OCI-LY7 (cell line): ENCODE measurements around the gene AGTRAP. TPM values are rescaled to one million over a fixed set of nuclear protein-coding genes. Genes with fewer than 3 reads are reported as not detected.

Source experiments
- BruUV-seq: library from RNA; stranded (reverse); fragments of 400-500 nt; replicated peaks from 2 replicates; lab custom pipeline; 2021; lab: Mats Ljungman, UMichigan
- CTCF ChIA-PET: fragments of 300-600 bp; sonication (Branson Sonifier 250); formaldehyde crosslinking; loops from one replicate; lab custom pipeline; 2022; ENCODE audit warnings: antibody characterized with exemption; ENCODE audit not compliant: unreplicated experiment; lab: Charles Lee
- POLR2A ChIA-PET: fragments of 300-600 bp; sonication (Branson Sonifier 250); formaldehyde crosslinking; loops from one replicate; lab custom pipeline; 2022; ENCODE audit warnings: antibody characterized with exemption; lab: Charles Lee
- DNase-seq: peaks from one replicate; pipeline ENCODE4 v3.0.0-alpha.2; 2015; ENCODE audit warnings: low spot score
- H2AFZ ChIP-seq: fragments of 200-600 bp; sonication (generic), shearing (Covaris generic); 2 replicates; pipeline ENCODE4 v1.6.1; 2014; ENCODE audit warnings: mild to moderate bottlenecking, antibody characterized with exemption, low read length, moderate library complexity
- H3K27ac ChIP-seq: fragments of 200-600 bp; sonication (generic); 2 replicates; pipeline ENCODE4 v1.5.1; 2014; ENCODE audit warnings: mixed run types, low read depth, mild to moderate bottlenecking, moderate library complexity, low read length, inconsistent platforms; ENCODE audit not compliant: poor library complexity, severe bottlenecking
- H3K36me3 ChIP-seq: fragments of 200-600 bp; sonication (generic); 2 replicates; pipeline ENCODE4 v1.6.1; 2014; ENCODE audit warnings: mild to moderate bottlenecking, antibody characterized with exemption, low read length, moderate library complexity, mixed read lengths; ENCODE audit not compliant: insufficient read depth
- H3K4me1 ChIP-seq: fragments of 200-600 bp; sonication (generic); 2 replicates; pipeline ENCODE4 v1.5.1; 2014; ENCODE audit warnings: mild to moderate bottlenecking, low read length; ENCODE audit not compliant: insufficient read depth, poor library complexity, severe bottlenecking
- H3K4me2 ChIP-seq: fragments of 200-600 bp; sonication (generic); 2 replicates; pipeline ENCODE4 v1.6.1; 2014; ENCODE audit warnings: mild to moderate bottlenecking, low read length
- H3K4me3 ChIP-seq: fragments of 200-600 bp; sonication (generic); 2 replicates; pipeline ENCODE4 v1.5.1; 2014; ENCODE audit warnings: mild to moderate bottlenecking, low read depth, low read length; ENCODE audit not compliant: poor library complexity, severe bottlenecking
- H3K79me2 ChIP-seq: fragments of 200-600 bp; sonication (generic); 2 replicates; pipeline ENCODE4 v1.6.1; 2016; ENCODE audit warnings: low read depth, mild to moderate bottlenecking, low read length, moderate library complexity, mixed read lengths; ENCODE audit not compliant: insufficient read depth
- H3K9me2 ChIP-seq: fragments of 200-600 bp; sonication (generic); 2 replicates; pipeline ENCODE4 v1.6.1; 2016; ENCODE audit warnings: mild to moderate bottlenecking, low read length, mixed read lengths; ENCODE audit not compliant: insufficient read depth
- H3K9me3 ChIP-seq: fragments of 200-600 bp; sonication (generic); 2 replicates; pipeline ENCODE4 v1.6.1; 2014; ENCODE audit warnings: mild to moderate bottlenecking, mixed run types, low read length, mixed read lengths
- H4K20me1 ChIP-seq: fragments of 200-600 bp; sonication (generic); 2 replicates; pipeline ENCODE4 v1.6.1; 2014; ENCODE audit warnings: mild to moderate bottlenecking, antibody characterized with exemption, low read length, moderate library complexity, mixed read lengths; ENCODE audit not compliant: insufficient read depth
- EZH2phosphoT487 ChIP-seq: fragments of 200-600 bp; sonication (generic); IDR thresholded peaks from 2 replicates; pipeline ENCODE4 v1.6.1; 2018; ENCODE audit warnings: low read depth, borderline replicate concordance, mild to moderate bottlenecking, mixed run types, antibody characterized with exemption, low read length, moderate library complexity, mixed read lengths
- intact Hi-C: fragments of 100-400 bp; cut with micrococcal nuclease; formaldehyde crosslinking; loops from one replicate; pipeline ENCODE4 v1.10.0; 2022; ENCODE audit not compliant: unreplicated experiment
- total RNA-seq, 2 experiments: library from RNA; depleted of rRNA in 1 of 2; stranded (reverse); fragments of >200 nt in 1 of 2; shearing (Covaris generic) in 1 of 2; gene quantifications; 2 replicates each; pipeline ENCODE4 v1.2.3, GENCODE V29; 2014 to 2022
- TF ChIP-seq, protein P1 (sequence below): fragments of 200-600 bp; sonication (generic); conservative IDR thresholded peaks from 2 replicates; pipeline ENCODE4 v1.5.1; 2014; ENCODE audit warnings: mild to moderate bottlenecking, antibody characterized with exemption, low read length, moderate library complexity, mixed read lengths

Gene AGTRAP
- total RNA-seq, 2 experiments from 2014 or later = 36.1 to 40.0 TPM

DNA sequence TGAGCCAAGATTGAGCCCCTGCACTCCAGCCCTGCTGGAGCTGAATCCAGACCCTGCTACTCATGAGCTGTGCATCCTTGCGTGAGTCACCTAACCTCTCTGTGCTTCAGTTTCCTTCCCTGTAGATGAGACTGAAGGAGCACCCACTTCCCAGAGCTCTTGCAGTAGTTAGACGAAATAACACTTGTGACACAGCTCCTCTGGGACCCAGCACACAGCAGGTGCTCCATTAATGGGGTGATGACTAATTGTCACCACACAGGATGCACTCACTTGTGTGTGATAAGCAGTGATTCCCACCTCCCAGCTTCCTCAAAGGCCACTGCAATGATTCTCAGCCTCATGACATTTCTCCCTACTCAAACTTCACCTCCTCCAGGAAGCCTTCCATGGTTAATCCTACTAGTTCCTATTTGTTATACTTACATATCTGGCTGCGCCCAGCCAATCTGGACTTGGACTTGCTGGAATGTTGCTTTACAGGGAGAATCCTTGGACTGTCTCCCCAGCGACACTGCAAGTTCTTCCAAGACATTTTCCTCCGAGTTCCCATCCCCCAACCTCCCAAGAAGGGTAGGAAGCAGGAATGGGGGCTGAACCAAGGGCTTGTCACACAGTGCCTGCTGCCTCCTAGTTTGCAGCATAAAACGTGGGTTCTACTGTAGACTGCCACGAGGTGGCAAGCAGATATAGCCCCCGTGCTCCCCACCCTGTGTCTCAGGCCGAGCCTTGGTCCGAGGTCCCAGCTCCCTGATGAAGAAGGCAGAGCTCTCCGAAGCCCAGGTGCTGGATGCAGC lies 27.2 kb upstream of the AGTRAP start:
- Histone ChIP-seq H4K20me1 (no peaks in the 10 kb centered on the region), H3K4me2 (no peak overlapping the region), H3K27ac (no peak overlapping the region), H3K4me3 (no peak overlapping the region), H3K79me2 (no peaks in the 10 kb centered on the region), H3K4me1 (no peaks in the 10 kb centered on the region), H3K9me2 (no peaks in the 10 kb centered on the region), H3K36me3 (no peaks in the 10 kb centered on the region), H3K9me3 (no peaks in the 10 kb centered on the region), H2AFZ (no peak overlapping the region)
- CTCF ChIA-PET = no interaction called here
- intact Hi-C loops = no loop called here
- POLR2A ChIA-PET = no interaction called here
- no peak for DNase-seq
- BruUV-seq = no TSS peak
- TF ChIP-seq EZH2phosphoT487 = no peak
- TF ChIP-seq, protein P1, sequence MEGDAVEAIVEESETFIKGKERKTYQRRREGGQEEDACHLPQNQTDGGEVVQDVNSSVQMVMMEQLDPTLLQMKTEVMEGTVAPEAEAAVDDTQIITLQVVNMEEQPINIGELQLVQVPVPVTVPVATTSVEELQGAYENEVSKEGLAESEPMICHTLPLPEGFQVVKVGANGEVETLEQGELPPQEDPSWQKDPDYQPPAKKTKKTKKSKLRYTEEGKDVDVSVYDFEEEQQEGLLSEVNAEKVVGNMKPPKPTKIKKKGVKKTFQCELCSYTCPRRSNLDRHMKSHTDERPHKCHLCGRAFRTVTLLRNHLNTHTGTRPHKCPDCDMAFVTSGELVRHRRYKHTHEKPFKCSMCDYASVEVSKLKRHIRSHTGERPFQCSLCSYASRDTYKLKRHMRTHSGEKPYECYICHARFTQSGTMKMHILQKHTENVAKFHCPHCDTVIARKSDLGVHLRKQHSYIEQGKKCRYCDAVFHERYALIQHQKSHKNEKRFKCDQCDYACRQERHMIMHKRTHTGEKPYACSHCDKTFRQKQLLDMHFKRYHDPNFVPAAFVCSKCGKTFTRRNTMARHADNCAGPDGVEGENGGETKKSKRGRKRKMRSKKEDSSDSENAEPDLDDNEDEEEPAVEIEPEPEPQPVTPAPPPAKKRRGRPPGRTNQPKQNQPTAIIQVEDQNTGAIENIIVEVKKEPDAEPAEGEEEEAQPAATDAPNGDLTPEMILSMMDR = no peak

DNA sequence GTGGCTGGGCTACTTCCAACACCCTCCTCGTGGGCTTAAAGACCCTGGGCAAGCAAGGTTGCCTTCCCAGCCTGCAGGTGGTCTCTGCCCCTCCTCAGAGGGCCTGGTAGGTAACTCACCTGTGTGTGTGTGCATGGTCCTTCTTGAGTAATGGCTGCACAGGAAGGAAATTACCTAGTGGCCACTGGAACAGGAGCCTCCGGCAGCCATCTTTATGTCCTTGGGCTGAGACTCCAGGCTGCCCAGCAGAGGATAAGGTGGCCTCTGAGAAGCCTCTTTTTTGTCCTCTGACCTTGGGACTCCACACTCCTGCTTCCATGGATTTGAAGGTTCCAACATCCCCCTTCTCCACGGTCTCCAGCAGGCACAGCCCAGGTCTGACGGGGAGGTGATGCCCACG lies 24.4 kb upstream of the AGTRAP start:
- Histone ChIP-seq H3K9me2 (no peaks in the 10 kb centered on the region), H3K4me1 (no peaks in the 10 kb centered on the region), H2AFZ (no peak overlapping the region), H3K4me3 (no peak overlapping the region), H3K9me3 (no peaks in the 10 kb centered on the region), H4K20me1 (no peaks in the 10 kb centered on the region), H3K4me2 (no peak overlapping the region), H3K27ac (no peak overlapping the region), H3K36me3 (no peaks in the 10 kb centered on the region), H3K79me2 (no peaks in the 10 kb centered on the region)
- POLR2A ChIA-PET = no interaction called here
- no peak for TF ChIP-seq EZH2phosphoT487
- TF ChIP-seq, protein P1 = no peak
- no TSS peak for BruUV-seq
- CTCF ChIA-PET = interaction anchor here (1.0 kb wide), 1 partner anchor 30 kb away, joined by 3 read pairs; no protein-coding TSS in a partner anchor
- no peak for DNase-seq
- intact Hi-C loops = no loop called here

DNA sequence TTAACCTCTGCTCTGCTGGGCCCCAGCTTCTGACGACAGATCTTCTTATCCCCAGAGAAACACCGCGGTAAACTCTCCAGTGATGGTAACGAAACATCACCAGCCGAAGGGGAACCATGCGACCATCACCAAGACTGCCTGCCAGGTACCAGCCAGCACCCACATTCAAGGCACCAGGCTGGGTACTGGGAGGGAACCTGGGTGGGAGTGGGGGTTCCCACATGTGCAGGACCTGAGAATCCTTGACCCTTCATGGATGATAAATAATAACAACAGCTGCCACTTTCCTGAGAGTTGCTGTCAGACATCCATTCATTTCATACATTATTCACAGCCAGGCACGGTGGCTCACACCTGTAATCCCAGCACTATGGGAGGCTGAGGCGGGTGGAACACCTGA lies 23.7 kb upstream of the AGTRAP start:
- Histone ChIP-seq H3K27ac (no peak overlapping the region), H3K9me2 (no peaks in the 10 kb centered on the region), H3K4me3 (no peak overlapping the region), H2AFZ (no peak overlapping the region), H3K4me1 (no peaks in the 10 kb centered on the region), H3K36me3 (no peaks in the 10 kb centered on the region), H4K20me1 (no peaks in the 10 kb centered on the region), H3K79me2 (no peaks in the 10 kb centered on the region), H3K9me3 (no peaks in the 10 kb centered on the region), H3K4me2 (no peak overlapping the region)
- TF ChIP-seq EZH2phosphoT487 = no peak
- TF ChIP-seq, protein P1 = no peak
- CTCF ChIA-PET = no interaction called here
- POLR2A ChIA-PET = interaction anchor here (0.7 kb wide), 1 partner anchor 430 kb away, joined by 4 read pairs; no protein-coding TSS in a partner anchor
- no TSS peak for BruUV-seq
- DNase-seq = no peak
- intact Hi-C loops = no loop called here
